BJ (cell line): ENCODE data around the gene MYCBPAP. TPM values are rescaled to one million over a fixed set of nuclear protein-coding genes. Genes with fewer than 3 reads are reported as not detected.

Experiments
- CTCF ChIA-PET: fragments of 350-600 bp; formaldehyde crosslinking; extraction: SDS; loops from one replicate; lab custom pipeline; 2021; ENCODE audit warnings: antibody characterized with exemption, inconsistent platforms; lab: Yijun Ruan, JAX
- POLR2A ChIA-PET: fragments of 300-600 bp; sonication (Branson Sonifier 250); formaldehyde crosslinking; extraction: SDS; loops from one replicate; lab custom pipeline; 2021; ENCODE audit warnings: antibody characterized with exemption; lab: Charles Lee
- DNase-seq: peaks from one replicate; pipeline ENCODE4 v3.0.0-alpha.2; 2011; ENCODE audit warnings: low read depth
- H3K27me3 ChIP-seq: 2 replicates; pipeline ENCODE4 v1.6.0; 2011; ENCODE audit warnings: low read length; ENCODE audit not compliant: control insufficient read depth, insufficient read depth
- H3K36me3 ChIP-seq: 2 replicates; pipeline ENCODE4 v1.5.1; 2011; ENCODE audit warnings: low read length; ENCODE audit not compliant: control insufficient read depth, insufficient read depth
- H3K4me3 ChIP-seq: 2 replicates; pipeline ENCODE4 v1.5.1; 2011; ENCODE audit warnings: low read depth, mild to moderate bottlenecking, control low read depth, low read length
- polyA plus RNA-seq: library from polyadenylated mRNA; depleted of rRNA; stranded (reverse); fragments of >200 nt; gene quantifications from 2 replicates; pipeline ENCODE4 v1.2.3, GENCODE V29; 2011
- TF ChIP-seq, protein P1 (sequence below): IDR thresholded peaks from 2 replicates; pipeline ENCODE4 v1.5.1; 2011; ENCODE audit warnings: low read depth, mild to moderate bottlenecking, control low read depth, inconsistent platforms, low read length, moderate library complexity; ENCODE audit not compliant: insufficient read depth

MYCBPAP gene
- polyA plus RNA-seq, 1 experiment = 0.67 TPM

DNA sequence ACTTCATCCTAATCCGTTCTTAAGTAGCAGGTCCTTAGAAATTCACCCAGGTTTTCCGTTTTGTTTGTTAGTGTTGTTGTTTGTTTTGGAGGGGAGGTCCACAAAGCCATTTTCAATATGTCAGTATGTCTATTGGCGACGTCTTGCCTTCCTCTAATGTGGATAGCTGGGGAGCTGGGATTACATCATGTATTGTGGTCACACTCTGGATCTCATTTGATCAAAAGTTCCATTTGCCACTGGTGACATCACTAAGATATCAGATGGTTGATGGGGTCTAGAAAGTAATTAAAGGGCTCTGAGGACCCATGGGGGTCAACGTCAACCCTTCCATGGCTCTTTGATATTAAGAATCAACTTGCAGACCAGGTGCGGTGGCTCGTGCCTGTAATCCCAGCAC, 21.6 kb downstream of the MYCBPAP start:
- Histone ChIP-seq H3K4me3 (no peak overlapping the region), H3K27me3 (peaks cover 38% of the 10 kb centered on the region), H3K36me3 (no peaks in the 10 kb centered on the region)
- TF ChIP-seq, protein P1, sequence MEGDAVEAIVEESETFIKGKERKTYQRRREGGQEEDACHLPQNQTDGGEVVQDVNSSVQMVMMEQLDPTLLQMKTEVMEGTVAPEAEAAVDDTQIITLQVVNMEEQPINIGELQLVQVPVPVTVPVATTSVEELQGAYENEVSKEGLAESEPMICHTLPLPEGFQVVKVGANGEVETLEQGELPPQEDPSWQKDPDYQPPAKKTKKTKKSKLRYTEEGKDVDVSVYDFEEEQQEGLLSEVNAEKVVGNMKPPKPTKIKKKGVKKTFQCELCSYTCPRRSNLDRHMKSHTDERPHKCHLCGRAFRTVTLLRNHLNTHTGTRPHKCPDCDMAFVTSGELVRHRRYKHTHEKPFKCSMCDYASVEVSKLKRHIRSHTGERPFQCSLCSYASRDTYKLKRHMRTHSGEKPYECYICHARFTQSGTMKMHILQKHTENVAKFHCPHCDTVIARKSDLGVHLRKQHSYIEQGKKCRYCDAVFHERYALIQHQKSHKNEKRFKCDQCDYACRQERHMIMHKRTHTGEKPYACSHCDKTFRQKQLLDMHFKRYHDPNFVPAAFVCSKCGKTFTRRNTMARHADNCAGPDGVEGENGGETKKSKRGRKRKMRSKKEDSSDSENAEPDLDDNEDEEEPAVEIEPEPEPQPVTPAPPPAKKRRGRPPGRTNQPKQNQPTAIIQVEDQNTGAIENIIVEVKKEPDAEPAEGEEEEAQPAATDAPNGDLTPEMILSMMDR = no peak
- DNase-seq = no peak
- POLR2A ChIA-PET = no interaction called here
- CTCF ChIA-PET = no interaction called here

DNA sequence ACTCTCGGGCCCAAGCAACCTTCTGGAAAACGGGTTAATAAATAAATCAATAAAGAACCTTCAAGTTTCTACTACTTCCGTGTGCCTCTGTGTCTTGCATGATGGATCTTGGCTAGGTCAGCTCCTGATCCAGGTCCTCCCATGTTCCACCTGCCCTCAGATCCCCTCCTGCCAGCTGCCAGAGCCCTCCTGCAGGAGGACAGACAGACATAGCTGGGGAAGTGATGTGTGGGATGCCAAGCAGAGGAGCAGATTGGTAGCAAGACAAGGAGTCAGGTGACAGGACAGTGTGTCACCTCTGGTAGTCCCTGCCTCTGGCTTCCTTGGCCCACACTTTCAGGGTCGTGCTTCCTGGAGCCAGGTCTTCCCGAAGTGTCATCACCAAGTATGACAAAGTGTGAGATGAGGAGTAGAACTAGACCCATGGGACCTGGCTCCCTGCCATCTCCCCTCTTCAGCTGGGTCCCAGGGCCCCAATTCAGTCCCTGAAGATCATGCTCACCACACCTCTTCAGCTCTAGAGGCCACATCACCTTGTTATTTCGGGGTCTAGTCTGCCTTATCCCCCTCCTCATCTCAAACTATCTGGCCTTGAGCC, 23.3 kb downstream of the MYCBPAP start:
- H3K4me3 ChIP-seq = no peak overlapping the region
- H3K27me3 ChIP-seq = peaks cover 38% of the 10 kb centered on the region
- ChIA-PET POLR2A (no interaction called here), CTCF (interaction anchor here (0.6 to 1.3 kb wide), 4 partner anchors 49 to 163 kb away, joined by 3 to 4 read pairs (median 3); no protein-coding TSS in a partner anchor)
- H3K36me3 ChIP-seq = no peaks in the 10 kb centered on the region
- TF ChIP-seq, protein P1 = no peak
- DNase-seq = no peak

DNA sequence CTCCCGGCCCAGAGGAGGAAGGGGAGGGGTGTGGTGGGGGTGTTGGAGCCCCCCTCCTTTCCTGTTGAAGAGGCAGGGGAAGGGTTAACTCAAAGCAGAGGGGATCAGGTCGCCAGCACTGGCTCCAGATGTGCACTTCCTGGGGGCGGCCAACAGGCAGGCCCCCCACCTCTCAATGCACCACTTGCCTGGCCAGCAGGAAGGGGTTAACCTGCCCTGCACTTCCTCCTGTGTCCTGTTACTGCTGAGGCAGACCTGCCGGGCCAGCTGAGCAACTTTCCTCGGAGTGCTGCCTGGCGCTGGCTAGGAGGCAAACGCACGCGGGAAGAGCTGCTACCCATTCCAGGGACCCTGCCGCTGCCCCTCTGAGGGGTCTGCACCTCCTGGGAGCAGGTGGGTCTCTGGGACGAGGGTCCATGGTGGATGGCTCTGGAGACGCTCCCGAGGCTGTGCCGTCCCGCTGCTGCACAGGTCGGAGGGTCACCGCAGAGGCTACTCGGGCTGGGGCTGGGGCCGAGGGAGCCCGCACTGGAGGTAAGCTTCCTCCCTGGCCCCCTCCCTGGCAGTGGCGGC, 24.3 kb downstream of the MYCBPAP start, which contains the start of gene EPN3:
EPN3 (plus strand) TSS at position 284 of the 573 bp plus-strand sequence. CDS start 3,822 bp downstream, outside the sequence.
- Histone ChIP-seq H3K27me3 (peaks cover 38% of the 10 kb centered on the region), H3K4me3 (no peak within 1 kb of the TSS), H3K36me3 (no peaks in the 10 kb centered on the region)
- no peak for DNase-seq
- TF ChIP-seq, protein P1 = no peak
- POLR2A ChIA-PET = no interaction called here
- CTCF ChIA-PET = interaction anchor here (0.7 to 1.3 kb wide), 3 partner anchors 13 to 53 kb away, joined by 3 read pairs; no protein-coding TSS in a partner anchor

DNA sequence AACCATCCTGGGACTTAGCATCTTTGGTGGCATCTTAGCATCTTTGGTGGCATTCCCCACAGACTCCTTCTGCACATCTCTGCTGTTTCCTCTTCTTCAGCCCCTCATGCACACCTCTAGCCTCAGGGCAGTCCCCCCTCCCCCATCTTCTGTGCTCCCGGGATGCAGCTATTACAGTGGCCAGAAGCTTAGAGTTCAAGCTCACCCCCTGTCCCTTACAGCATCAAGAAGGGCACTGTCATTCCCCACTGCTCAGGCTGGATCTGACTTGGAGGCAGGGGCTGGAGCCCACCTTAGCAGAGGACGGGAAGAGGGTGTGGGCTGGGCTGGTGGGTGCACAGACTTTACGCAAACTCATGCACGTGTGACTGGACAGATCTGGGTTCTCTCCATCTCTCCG, 24.9 kb downstream of the MYCBPAP start:
- peaks cover 34% of the 10 kb centered on the region for H3K27me3 ChIP-seq
- H3K36me3 ChIP-seq = no peaks in the 10 kb centered on the region
- DNase-seq = no peak
- no peak overlapping the region for H3K4me3 ChIP-seq
- ChIA-PET POLR2A (no interaction called here), CTCF (interaction anchor here (0.7 to 1.2 kb wide), 3 partner anchors 9 to 18 kb away, joined by 3 read pairs; no protein-coding TSS in a partner anchor)
- TF ChIP-seq, protein P1 = no peak

DNA sequence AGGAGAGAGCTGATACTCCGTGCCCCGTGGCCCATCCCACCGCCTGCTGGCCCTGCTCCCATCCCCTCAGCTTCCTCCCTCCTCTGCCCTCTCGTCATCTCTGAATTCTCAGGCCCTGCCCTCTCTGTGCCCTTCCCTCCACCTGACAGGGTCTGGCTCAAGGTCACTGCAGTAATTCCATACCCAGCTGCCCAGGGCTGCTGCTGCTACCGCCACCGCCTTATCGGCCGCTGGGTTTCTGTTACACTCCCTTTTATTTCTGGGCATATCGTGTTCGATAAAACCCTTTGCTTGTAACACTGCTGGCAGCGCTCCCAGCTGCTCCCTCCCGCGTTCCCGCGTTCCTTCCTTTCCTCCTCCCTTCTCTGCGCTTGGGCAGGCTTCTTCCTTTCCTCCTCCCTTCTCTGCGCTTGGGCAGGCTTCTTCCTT, 25.5 kb downstream of the MYCBPAP start:
- POLR2A ChIA-PET = no interaction called here
- DNase-seq = no peak
- no peak overlapping the region for H3K4me3 ChIP-seq
- peaks cover 32% of the 10 kb centered on the region for H3K27me3 ChIP-seq
- TF ChIP-seq, protein P1 = no peak
- CTCF ChIA-PET = interaction anchor here (1.2 kb wide), 1 partner anchor 8 kb away, joined by 3 read pairs; no protein-coding TSS in a partner anchor
- no peaks in the 10 kb centered on the region for H3K36me3 ChIP-seq
